ENCODE data around the gene MYO9B. TPM values are rescaled to one million over a fixed set of nuclear protein-coding genes. Genes with fewer than 3 reads are reported as not detected.

MYO9B gene
- total RNA-seq, 1 experiment from 2014 or later, result 79.4 TPM

GRCh38 chr19:17037966-17038500 is 37.5 kb upstream of the MYO9B start:
- Histone ChIP-seq H3K4me1 (ENCODE audit: control insufficient read depth, insufficient read depth, low read length) (no peaks in the 10 kb centered on the region), H3K9me3 (ENCODE audit: control insufficient read depth, insufficient read depth, low read depth, low read length) (no peaks in the 10 kb centered on the region), H3K27me3 (ENCODE audit: control insufficient read depth, insufficient read depth, low read length) (no peaks in the 10 kb centered on the region), H3K36me3 (ENCODE audit: control insufficient read depth, insufficient read depth, low read length) (no peaks in the 10 kb centered on the region), H3K4me3 (ENCODE audit: low read depth in 2 of 2, low read length in 2 of 2) (no peak overlapping the region), H3K27ac (ENCODE audit: low read length) (no peak overlapping the region)
- in situ Hi-C loops (cut with HindIII; ENCODE audit: low pct_unique_long_range_greater_than_20kb, low sequenced_read_pairs) (no loop called here), intact Hi-C loops (cut with micrococcal nuclease; ENCODE audit: unreplicated experiment) (no loop called here)
- POLR2A ChIA-PET, result no interaction called here
- no TSS peak for BruUV-seq (replicated peaks)
- DNase-seq (ENCODE audit: low read depth, low spot score) (no peak), ATAC-seq (peak; percentile 53; the same call in 1 of the 2 replicates)
- CTCF ChIA-PET, result no interaction called here
- TF ChIP-seq SIN3A (IDR thresholded peaks at IDR 0.05; ENCODE audit: borderline replicate concordance, insufficient read depth, low read depth, low read length) (no peak), REST (IDR thresholded peaks at IDR 0.05; ENCODE audit: insufficient read depth in 1 of 2, low read depth in 2 of 2, low read length in 1 of 2) (no peak), POLR2AphosphoS5 (IDR thresholded peaks at IDR 0.05; ENCODE audit: low read depth, low read length) (no peak), TCF7L2 (IDR thresholded peaks at IDR 0.05; ENCODE audit: low read depth, low read length) (no peak)

- Histone ChIP-seq H3K27me3 (ENCODE audit: control insufficient read depth, insufficient read depth, low read length) (no peaks in the 10 kb centered on the region), H3K9me3 (ENCODE audit: control insufficient read depth, insufficient read depth, low read depth, low read length) (no peaks in the 10 kb centered on the region), H3K4me1 (ENCODE audit: control insufficient read depth, insufficient read depth, low read length) (no peaks in the 10 kb centered on the region), H3K4me3 (ENCODE audit: low read depth in 2 of 2, low read length in 2 of 2) (no peak overlapping the region), H3K27ac (ENCODE audit: low read length) (no peak overlapping the region), H3K36me3 (ENCODE audit: control insufficient read depth, insufficient read depth, low read length) (no peaks in the 10 kb centered on the region)
- DNase-seq (ENCODE audit: low read depth, low spot score) (no peak), ATAC-seq (no peak)
- BruUV-seq (replicated peaks), result no TSS peak
- intact Hi-C loops (cut with micrococcal nuclease; ENCODE audit: unreplicated experiment) (loop anchor here (10.0 kb wide), 1 partner anchor 267 kb away; no protein-coding TSS in a partner anchor), in situ Hi-C loops (cut with HindIII; ENCODE audit: low pct_unique_long_range_greater_than_20kb, low sequenced_read_pairs) (no loop called here)
- TF ChIP-seq SIN3A (IDR thresholded peaks at IDR 0.05; ENCODE audit: borderline replicate concordance, insufficient read depth, low read depth, low read length), result no peak
- TF ChIP-seq REST (IDR thresholded peaks at IDR 0.05; ENCODE audit: insufficient read depth in 1 of 2, low read depth in 2 of 2, low read length in 1 of 2), result no peak
- no peak for TF ChIP-seq TCF7L2 (IDR thresholded peaks at IDR 0.05; ENCODE audit: low read depth, low read length)
- no peak for TF ChIP-seq POLR2AphosphoS5 (IDR thresholded peaks at IDR 0.05; ENCODE audit: low read depth, low read length)
- no peak for TF ChIP-seq CTCF (IDR thresholded peaks at IDR 0.05)
- CTCF ChIA-PET, result interaction anchor here (1.0 kb wide), 1 partner anchor 11 kb away, joined by 4 read pairs; no protein-coding TSS in a partner anchor
- POLR2A ChIA-PET, result interaction anchor here (0.5 kb wide), 1 partner anchor 52 kb away, joined by 3 read pairs; no protein-coding TSS in a partner anchor
Measured at GRCh38 chr19:17041976-17042375, 33.6 kb upstream of the MYO9B start.

Data from Panc1 (cell line).